T-helper 9 cell (primary cell): ENCODE measurements around the gene FHL5.
"Not testable (repeated sequence)": the region's sequence is repeated elsewhere in the genome, so short reads cannot be mapped to it uniquely, and the experiment has no call there.

Experiments
- DNase-seq: peaks from one replicate; pipeline ENCODE4 v3.0.0-alpha.2; 2020
- total RNA-seq, 2 donors: gene quantifications; one replicate each; lab custom pipeline; 2026; lab: John Stamatoyannopoulos, UW

Gene FHL5
- 0 reads per million in 2 donors for total RNA-seq

- DNase-seq = no peak
Observed at GRCh38 chr6:96562886-96563285, at the start of gene FHL5. TSS of gene FHL5 (plus strand) at chr6:96563128. CDS start at chr6:96603614, 40,486 bp downstream.

- no peak for DNase-seq
Observed at GRCh38 chr6:96520171-96521115, 42.5 kb upstream of the FHL5 start.

- DNase-seq = no peak
Observed at GRCh38 chr6:96521306-96521643, 41.7 kb upstream of the FHL5 start.

GRCh38 chr6:96521644-96522464, 41.1 kb upstream of the FHL5 start, which contains the start of gene UFL1:
TSS of gene UFL1 (plus strand) at chr6:96521806. CDS start at chr6:96521874, 68 bp downstream.
- DNase-seq = peak; percentile 86

- no peak for DNase-seq
Observed at GRCh38 chr6:96522465-96523009, 40.4 kb upstream of the FHL5 start.

GRCh38 chr6:96528193-96528592, 34.7 kb upstream of the FHL5 start:
- DNase-seq = no peak

- DNase-seq = no peak
Observed at GRCh38 chr6:96532399-96532798, 30.5 kb upstream of the FHL5 start.

- no peak for DNase-seq
Observed at GRCh38 chr6:96537726-96538125, 25.2 kb upstream of the FHL5 start.

- DNase-seq = no peak
Observed at GRCh38 chr6:96542702-96543101, 20.2 kb upstream of the FHL5 start.

GRCh38 chr6:96545882-96546281, 17.0 kb upstream of the FHL5 start:
- no peak for DNase-seq

- DNase-seq = no peak
Observed at GRCh38 chr6:96547654-96548053, 15.3 kb upstream of the FHL5 start.

- DNase-seq = no peak
Observed at GRCh38 chr6:96554558-96554957, 8.4 kb upstream of the FHL5 start.

GRCh38 chr6:96559740-96560139, 3.2 kb upstream of the FHL5 start:
- DNase-seq = not testable (repeated sequence)

GRCh38 chr6:96563853-96564252, 925 bp downstream of the FHL5 start:
- no peak for DNase-seq

- DNase-seq = no peak
Observed at GRCh38 chr6:96570053-96570452, 7.1 kb downstream of the FHL5 start.

GRCh38 chr6:96571551-96571950, 8.6 kb downstream of the FHL5 start:
- no peak for DNase-seq

- no peak for DNase-seq
Observed at GRCh38 chr6:96575359-96575758, 12.4 kb downstream of the FHL5 start.

GRCh38 chr6:96576221-96576620, 13.3 kb downstream of the FHL5 start:
- DNase-seq = no peak

GRCh38 chr6:96582021-96582420, 19.1 kb downstream of the FHL5 start:
- DNase-seq = no peak

GRCh38 chr6:96582436-96582835, 19.5 kb downstream of the FHL5 start:
- DNase-seq = no peak

- DNase-seq = no peak
Observed at GRCh38 chr6:96604420-96604819, 41.5 kb downstream of the FHL5 start.

- no peak for DNase-seq
Observed at GRCh38 chr6:96608074-96608473, 45.1 kb downstream of the FHL5 start.

- DNase-seq = no peak
Observed at GRCh38 chr6:96610019-96610418, 47.1 kb downstream of the FHL5 start.
